H1 (cell line): Measurements from ENCODE around the gene SPATS2. TPM values are rescaled to one million over a fixed set of nuclear protein-coding genes. Genes with fewer than 3 reads are reported as not detected.

Experiments used
- GTF2F1 ChIP-seq: IDR thresholded peaks from 2 replicates; pipeline ENCODE4 v1.6.1; 2012; ENCODE audit warnings: low read depth, low read length, improper control_type of control experiment, borderline replicate concordance
- KDM5A ChIP-seq: fragments of 200-600 bp; IDR thresholded peaks from 2 replicates; pipeline ENCODE4 v1.7.1; 2012; ENCODE audit warnings: mild to moderate bottlenecking, low read length, inconsistent platforms, mixed read lengths
- SRF ChIP-seq: IDR thresholded peaks from 2 replicates; pipeline ENCODE4 v1.6.1; 2011; ENCODE audit warnings: mild to moderate bottlenecking, low read depth, low read length, moderate library complexity
- TBP ChIP-seq: IDR thresholded peaks from 2 replicates; pipeline ENCODE4 v1.6.1; 2011; ENCODE audit warnings: low read depth, low read length, improper control_type of control experiment
- polyA plus RNA-seq, 7 experiments: library from polyadenylated mRNA; depleted of rRNA in 3 of 7; stranded (reverse) in 5 of 7; unstranded in 2 of 7; fragments of >200 nt in 5 of 7; fragments of 200-250 nt in 2 of 7; gene quantifications; 1 replicate in 5 of 7; 2 replicates in 1 of 7; 4 replicates in 1 of 7; pipeline versions ENCODE4 v1.2.1 to v1.2.3, GENCODE V29; 2011 to 2013; ENCODE audit warnings: missing spikeins in 2 of 7, mixed read lengths in 2 of 7
- small RNA-seq: library from polyadenylated mRNA; stranded (forward); fragments of <200 nt; extraction: miRNeasy Mini kit (QIAGEN cat#:217004); gene quantifications from one replicate; pipeline ENCODE3, GENCODE V24; 2013; ENCODE audit not compliant: insufficient read depth
- total RNA-seq: library from RNA; stranded (reverse); fragmentation: NEBNext Ultra II Directional; extraction: Animal tissue kit (Norgen Biotek cat#: 25700); gene quantifications from 2 replicates; pipeline ENCODE4 v1.2.1, GENCODE V29; 2021
- TF ChIP-seq, protein P1 (sequence below): IDR thresholded peaks from 2 replicates; pipeline ENCODE4 v1.6.1; 2012; ENCODE audit warnings: low read length, inconsistent platforms

The SPATS2 gene
- total and polyA plus RNA-seq, 2 of the 8 experiments (the other 6 are each of a cell fraction or from before 2014, with no cell fraction given), result 19.2 to 24.5 TPM

DNA sequence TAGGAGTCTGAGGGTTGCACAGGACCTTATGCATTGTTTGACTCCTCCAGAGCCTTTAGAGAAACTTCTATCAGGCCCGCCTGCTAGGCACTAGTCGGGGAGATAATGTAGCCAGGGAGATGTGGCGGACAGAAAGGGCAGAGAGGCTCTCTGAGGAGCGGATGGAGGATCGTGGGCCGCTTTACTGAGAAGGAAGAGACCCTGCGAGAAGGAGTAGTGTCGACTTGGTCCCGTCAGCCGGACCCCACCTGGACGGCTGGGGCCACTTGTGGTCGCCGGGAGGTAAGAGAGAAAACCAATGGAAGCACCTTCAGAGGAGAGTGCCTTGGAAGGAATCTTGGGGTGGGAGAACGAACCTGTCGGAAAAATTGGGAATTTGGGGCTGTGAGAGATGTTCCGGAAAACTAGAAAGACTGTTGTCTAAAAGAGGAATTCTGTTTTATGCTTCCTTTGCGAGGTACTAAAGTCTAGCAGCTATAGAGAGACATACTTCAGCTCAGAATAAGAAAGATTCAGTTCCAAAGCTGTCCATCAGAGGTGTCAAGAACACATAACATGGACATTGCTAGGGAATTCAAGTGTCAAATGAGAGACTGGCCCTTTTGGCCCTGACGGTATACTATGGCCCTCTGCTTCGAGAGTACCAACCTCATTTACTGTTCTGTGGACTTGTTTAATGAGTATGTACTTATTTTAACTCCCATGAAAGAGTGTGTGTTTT, 201.3 kb downstream of the SPATS2 start (continued):
- TF ChIP-seq, protein P1, sequence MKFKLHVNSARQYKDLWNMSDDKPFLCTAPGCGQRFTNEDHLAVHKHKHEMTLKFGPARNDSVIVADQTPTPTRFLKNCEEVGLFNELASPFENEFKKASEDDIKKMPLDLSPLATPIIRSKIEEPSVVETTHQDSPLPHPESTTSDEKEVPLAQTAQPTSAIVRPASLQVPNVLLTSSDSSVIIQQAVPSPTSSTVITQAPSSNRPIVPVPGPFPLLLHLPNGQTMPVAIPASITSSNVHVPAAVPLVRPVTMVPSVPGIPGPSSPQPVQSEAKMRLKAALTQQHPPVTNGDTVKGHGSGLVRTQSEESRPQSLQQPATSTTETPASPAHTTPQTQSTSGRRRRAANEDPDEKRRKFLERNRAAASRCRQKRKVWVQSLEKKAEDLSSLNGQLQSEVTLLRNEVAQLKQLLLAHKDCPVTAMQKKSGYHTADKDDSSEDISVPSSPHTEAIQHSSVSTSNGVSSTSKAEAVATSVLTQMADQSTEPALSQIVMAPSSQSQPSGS, result no peak
- TF ChIP-seq GTF2F1 (no peak), KDM5A (no peak), SRF (no peak), TBP (no peak)

Small RNAs within 50 kb of the gene (small RNA-seq; reads per million reads assigned to genes)
- gene AC125611.1, result not detected

Other genes starting within 250 kb of the SPATS2 start
- 2,092 and 2,144 TPM in 2 replicates for gene TUBA1B, start 236.1 kb upstream of the SPATS2 start, total RNA-seq
- gene TUBA1B, start 236.1 kb upstream of the SPATS2 start, polyA plus RNA-seq (2011; rRNA removed), result 5,662 and 6,837 TPM in 2 replicates
- 283 and 290 TPM in 2 replicates for gene TUBA1A, start 178.4 kb upstream of the SPATS2 start, total RNA-seq
- 789 and 1,018 TPM in 2 replicates for gene TUBA1A, start 178.4 kb upstream of the SPATS2 start, polyA plus RNA-seq (2011; rRNA removed)
- gene TUBA1C, start 102.4 kb upstream of the SPATS2 start, total RNA-seq, result 504 and 533 TPM in 2 replicates
- 2,291 and 3,101 TPM in 2 replicates for gene TUBA1C, start 102.4 kb upstream of the SPATS2 start, polyA plus RNA-seq (2011; rRNA removed)
- gene PRPH, start 72.3 kb upstream of the SPATS2 start, total RNA-seq, result 0.96 and 1.4 TPM in 2 replicates
- 0.79 and 1.1 TPM in 2 replicates for gene PRPH, start 72.3 kb upstream of the SPATS2 start, polyA plus RNA-seq (2011; rRNA removed)
- gene TROAP, start 44.2 kb upstream of the SPATS2 start, total RNA-seq, result 52.0 and 54.0 TPM in 2 replicates
- gene TROAP, start 44.2 kb upstream of the SPATS2 start, polyA plus RNA-seq (2011; rRNA removed), result 36.7 and 54.7 TPM in 2 replicates
- 0.28 and 0.59 TPM in 2 replicates for gene C1QL4, start 30.3 kb upstream of the SPATS2 start, total RNA-seq
- gene C1QL4, start 30.3 kb upstream of the SPATS2 start, polyA plus RNA-seq (2011; rRNA removed), result 0.63 and 0.77 TPM in 2 replicates
- gene DNAJC22, start 20.6 kb upstream of the SPATS2 start, total RNA-seq, result 0.13 and 0.39 TPM in 2 replicates
- 0.19 and 0.20 TPM in 2 replicates for gene DNAJC22, start 20.6 kb upstream of the SPATS2 start, polyA plus RNA-seq (2011; rRNA removed)
- gene KCNH3, start 171.6 kb downstream of the SPATS2 start, total RNA-seq, result 0.24 and 0.36 TPM in 2 replicates
- gene KCNH3, start 171.6 kb downstream of the SPATS2 start, polyA plus RNA-seq (2011; rRNA removed), result 0.47 and 0.50 TPM in 2 replicates
- 90.3 and 92.5 TPM in 2 replicates for gene MCRS1, start 200.7 kb downstream of the SPATS2 start, total RNA-seq
- gene MCRS1, start 200.7 kb downstream of the SPATS2 start, polyA plus RNA-seq (2011; rRNA removed), result 139 and 170 TPM in 2 replicates
- 0.21 and 0.73 TPM in 2 replicates for gene FAM186B, start 238.2 kb downstream of the SPATS2 start, total RNA-seq
- gene FAM186B, start 238.2 kb downstream of the SPATS2 start, polyA plus RNA-seq (2011; rRNA removed), result 0.12 and 0.13 TPM in 2 replicates